Tibial artery (tissue), 4 donors: ENCODE measurements around the gene ZNF516.

ENCODE experiments used
- DNase-seq, 2 donors: peaks; one replicate each; pipeline ENCODE4 v3.0.0-alpha.2; 2019
- H3K27ac ChIP-seq, 2 donors: fragments of 200-600 bp; sonication (generic) in 1 of 2; 1 replicate in 1 of 2; 2 replicates in 1 of 2; pipeline ENCODE4 v1.5.1; 2018 to 2019; ENCODE audit warnings: mild to moderate bottlenecking in 1 of 2
- H3K27me3 ChIP-seq, 2 donors: fragments of 200-600 bp; sonication (generic) in 1 of 2; one replicate each; pipeline versions ENCODE4 v1.5.1 to v1.6.0; 2016 to 2019
- H3K36me3 ChIP-seq, 3 donors: fragments of 200-600 bp; sonication (generic) in 2 of 3; one replicate each; pipeline ENCODE4 v1.5.1; 2016 to 2019; ENCODE audit warnings: mild to moderate bottlenecking in 2 of 3
- H3K4me1 ChIP-seq, 4 donors: fragments of 200-600 bp; sonication (generic) in 2 of 4; 1 replicate in 3 of 4; 2 replicates in 1 of 4; pipeline ENCODE4 v1.5.1; 2016 to 2019
- H3K4me3 ChIP-seq, 2 donors: fragments of 200-600 bp; sonication (generic) in 1 of 2; 1 replicate in 1 of 2; 2 replicates in 1 of 2; pipeline ENCODE4 v1.5.1; 2018 to 2019; ENCODE audit warnings: mild to moderate bottlenecking in 2 of 2
- H3K9me3 ChIP-seq, 3 donors: fragments of 200-600 bp; sonication (generic) in 1 of 3; one replicate each; pipeline ENCODE4 v1.5.1; 2016 to 2019
- CTCF ChIP-seq, 2 experiments: fragments of 200-600 bp in 1 of 2; fragments of 450-650 bp in 1 of 2; IDR thresholded peaks; one replicate each; pipeline ENCODE4 v1.5.1; 2017 to 2019; ENCODE audit warnings: antibody characterized with exemption in 2 of 2, mild to moderate bottlenecking in 1 of 2, moderate library complexity in 1 of 2
- intact Hi-C: fragments of 100-400 bp; cut with DNase I; formaldehyde crosslinking; loops from one replicate; pipeline ENCODE4 v1.15.0; 2023; ENCODE audit warnings: low total_unique reads

The ZNF516 gene

DNA sequence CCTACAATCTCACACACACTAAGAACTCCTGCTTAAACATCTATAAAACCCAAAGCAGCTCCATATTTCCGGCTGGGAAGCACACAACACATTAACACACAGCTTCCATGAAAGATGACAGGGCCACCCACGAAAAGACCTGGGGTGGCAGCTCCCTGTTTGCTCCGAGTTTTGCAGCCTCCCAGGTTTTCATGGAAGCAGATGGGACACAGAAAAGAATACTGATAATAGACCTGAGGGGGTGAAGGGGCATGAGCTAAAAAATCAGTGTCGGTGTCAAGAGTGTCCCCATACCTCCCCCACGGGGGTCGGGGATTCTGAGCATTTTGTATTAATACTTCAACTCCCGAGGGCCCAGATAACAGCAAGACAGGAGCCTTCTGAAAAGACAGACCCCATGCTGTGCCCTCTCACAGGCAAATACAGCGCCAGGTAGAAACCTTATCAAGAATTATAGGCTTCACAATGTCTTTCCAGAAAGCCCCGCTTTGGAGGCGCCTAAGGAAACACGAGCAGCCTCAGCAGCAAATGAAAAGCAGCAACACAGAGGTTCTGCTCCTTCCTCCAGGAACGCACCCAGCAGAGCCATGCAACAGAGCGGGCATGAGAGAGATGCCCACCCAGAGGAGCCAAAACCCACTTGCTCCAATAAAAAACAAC, 50.5 kb downstream of the ZNF516 start:
- no peaks in the 10 kb centered on the region for H3K9me3 ChIP-seq
- H3K4me3 ChIP-seq: no peak overlapping the region
- no peak overlapping the region for H3K27ac ChIP-seq
- peaks cover 0 to 19% (median 12%) of the 10 kb centered on the region in 4 donors for H3K4me1 ChIP-seq
- no peak for DNase-seq
- TF ChIP-seq CTCF (IDR thresholded peaks at IDR 0.05): no peak
- intact Hi-C loops: no loop called here
- no peaks in the 10 kb centered on the region for H3K27me3 ChIP-seq
- peaks cover 0 to 23% (median 21%) of the 10 kb centered on the region in 3 donors for H3K36me3 ChIP-seq

GRCh38 chr18:76443519-76444445, 51.3 kb downstream of the ZNF516 start:
- no peaks in the 10 kb centered on the region for H3K27me3 ChIP-seq
- no peak for TF ChIP-seq CTCF (IDR thresholded peaks at IDR 0.05)
- H3K4me3 ChIP-seq: no peak overlapping the region
- no peak for DNase-seq
- intact Hi-C loops: no loop called here
- no peaks in the 10 kb centered on the region for H3K9me3 ChIP-seq
- H3K4me1 ChIP-seq: peaks cover 0 to 15% (median 11%) of the 10 kb centered on the region in 4 donors
- H3K36me3 ChIP-seq: peaks cover 0 to 23% (median 21%) of the 10 kb centered on the region in 3 donors
- no peak overlapping the region for H3K27ac ChIP-seq

DNA sequence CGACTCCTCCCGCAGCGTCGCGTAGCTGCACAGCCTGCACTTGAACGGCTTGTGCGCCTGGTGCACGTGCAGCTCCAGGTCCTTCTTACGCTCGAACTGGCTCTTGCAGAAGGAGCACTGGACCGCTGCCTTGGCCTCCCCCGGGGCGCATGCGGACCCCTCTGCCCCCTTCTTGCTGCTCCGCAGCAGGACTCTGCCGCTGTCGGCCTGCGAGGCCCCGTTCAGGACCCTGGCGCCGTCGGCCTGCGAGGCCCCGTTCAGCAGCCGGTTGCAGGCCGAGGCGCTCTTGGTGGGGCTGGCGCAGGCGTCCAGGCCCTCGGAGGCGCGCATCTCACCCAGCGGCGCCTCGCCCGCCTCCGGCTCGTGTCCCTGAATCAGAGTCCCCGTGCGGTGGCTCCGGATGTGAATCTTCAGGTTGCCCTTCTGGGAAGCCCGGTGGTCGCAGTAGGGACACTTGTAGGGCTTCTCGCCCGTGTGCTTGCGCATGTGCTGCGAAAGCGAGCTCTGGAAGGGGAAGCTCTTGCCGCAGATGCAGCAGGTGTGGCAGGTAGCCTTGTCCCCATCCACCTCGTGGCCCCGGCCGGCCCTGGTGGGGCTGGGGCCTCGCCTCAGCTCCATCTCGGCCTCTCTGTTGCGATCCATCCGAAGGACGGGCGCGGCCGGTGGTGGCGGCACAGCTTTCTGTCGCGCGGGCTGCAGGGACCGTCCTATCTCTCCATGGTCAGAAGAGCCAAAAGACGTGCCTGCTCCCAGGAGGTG, 52.5 kb downstream of the ZNF516 start:
- Histone ChIP-seq H3K27me3 (no peaks in the 10 kb centered on the region), H3K9me3 (no peaks in the 10 kb centered on the region), H3K36me3 (peaks cover 0 to 23% (median 21%) of the 10 kb centered on the region in 3 donors), H3K27ac (no peak overlapping the region), H3K4me3 (no peak overlapping the region), H3K4me1 (peaks cover 0 to 15% (median 11%) of the 10 kb centered on the region in 4 donors)
- no peak for DNase-seq
- intact Hi-C loops: no loop called here
- no peak for TF ChIP-seq CTCF (IDR thresholded peaks at IDR 0.05)

DNA sequence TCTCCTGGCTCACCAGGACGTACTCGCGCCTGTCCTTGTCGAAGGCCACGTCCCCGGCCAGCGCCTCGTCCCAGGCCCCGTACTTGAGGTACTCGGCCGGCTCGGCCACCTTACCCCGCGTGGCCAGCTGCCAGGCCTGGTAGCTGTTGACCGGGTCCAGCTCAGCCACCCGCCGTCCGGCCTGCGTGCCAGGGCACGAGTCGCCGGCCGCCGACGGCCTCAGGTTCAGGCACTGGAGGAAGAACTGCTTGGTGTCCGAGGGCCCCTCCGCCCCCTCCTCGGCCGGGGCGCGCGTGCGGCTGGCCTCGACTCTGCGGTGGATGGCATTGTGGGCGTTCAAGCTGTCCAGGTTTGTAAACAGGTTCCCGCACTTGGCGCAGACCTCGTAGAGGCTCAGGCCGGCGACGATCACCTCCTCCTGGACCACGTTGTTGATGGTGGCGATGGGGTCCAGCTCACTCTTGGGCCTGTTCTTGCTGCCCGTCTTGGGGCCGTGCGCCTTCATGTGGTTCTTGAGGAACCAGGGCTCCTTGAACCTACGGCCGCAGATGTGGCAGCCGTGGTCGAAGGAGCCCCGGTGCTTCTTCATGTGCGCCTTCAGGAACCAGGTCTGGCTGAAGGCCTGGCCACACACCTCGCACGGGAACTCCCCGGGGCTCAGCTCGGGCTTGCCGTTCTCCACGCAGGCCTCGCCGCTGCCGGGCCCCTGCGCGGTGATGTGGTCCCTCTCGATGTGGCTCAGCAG, 53.2 kb downstream of the ZNF516 start:
- Histone ChIP-seq H3K4me3 (no peak overlapping the region), H3K4me1 (peaks cover 0 to 15% (median 11%) of the 10 kb centered on the region in 4 donors)

More for the DNA sequence above, 53.2 kb downstream of the ZNF516 start:
- intact Hi-C loops: no loop called here
- peaks cover 0 to 23% (median 21%) of the 10 kb centered on the region in 3 donors for H3K36me3 ChIP-seq
- DNase-seq: no peak
- TF ChIP-seq CTCF (IDR thresholded peaks at IDR 0.05): no peak
- H3K9me3 ChIP-seq: no peaks in the 10 kb centered on the region
- no peak overlapping the region for H3K27ac ChIP-seq
- H3K27me3 ChIP-seq: no peaks in the 10 kb centered on the region
